ENCODE results near the gene UBE2QL1. TPM values are rescaled to one million over a fixed set of nuclear protein-coding genes. Genes with fewer than 3 reads are reported as not detected.

The UBE2QL1 gene
- total and polyA plus RNA-seq, 8 donors = 0.13 to 2.4 (median 0.63) TPM

- no peaks in the 10 kb centered on the region for H3K27me3 ChIP-seq
- no peaks in the 10 kb centered on the region for H3K36me3 ChIP-seq
- no peak for TF ChIP-seq CTCF (IDR thresholded peaks at IDR 0.05)
- ATAC-seq (no peak), DNase-seq (no peak), FAIRE-seq (no peak)
- intact Hi-C loops (cut with DNase I) = no loop called here
- H3K4me1 ChIP-seq = no peaks in the 10 kb centered on the region
- no peaks in the 10 kb centered on the region for H3K9me3 ChIP-seq
- H3K27ac ChIP-seq = no peak overlapping the region
- H3K4me3 ChIP-seq = no peak overlapping the region
These were observed 24.0 kb upstream of the UBE2QL1 start for GRCh38 chr5:6424700-6425099.

- DNase-seq (no peak), FAIRE-seq (no peak), ATAC-seq (no peak)
- 51 to 56% methylated on average over 4 of the region's 4 CpGs for WGBS, 2 donors
- intact Hi-C loops (cut with DNase I) = no loop called here
- no peak overlapping the region for H3K4me3 ChIP-seq
- H3K36me3 ChIP-seq = no peaks in the 10 kb centered on the region
- H3K27ac ChIP-seq = no peak overlapping the region
- no peak for TF ChIP-seq CTCF (IDR thresholded peaks at IDR 0.05)
- H3K4me1 ChIP-seq = no peaks in the 10 kb centered on the region
- H3K9me3 ChIP-seq = no peaks in the 10 kb centered on the region
- peaks cover 0 to 3% (median 0%) of the 10 kb centered on the region in 4 donors for H3K27me3 ChIP-seq
These were observed 21.0 kb upstream of the UBE2QL1 start for GRCh38 chr5:6427694-6428093.

- no peak overlapping the region for H3K27ac ChIP-seq
- ATAC-seq = no peak
- no peak for TF ChIP-seq CTCF (IDR thresholded peaks at IDR 0.05)
- DNase-seq = no peak
- intact Hi-C loops (cut with DNase I) = no loop called here
- H3K36me3 ChIP-seq = no peaks in the 10 kb centered on the region
- no peaks in the 10 kb centered on the region for H3K4me1 ChIP-seq
- peaks cover 0 to 18% (median 2%) of the 10 kb centered on the region in 4 donors for H3K27me3 ChIP-seq
- 61 to 75% methylated on average over 10 of the region's 10 CpGs for WGBS, 2 donors
- H3K9me3 ChIP-seq = no peaks in the 10 kb centered on the region
- no peak overlapping the region for H3K4me3 ChIP-seq
- FAIRE-seq = no peak
These were observed 18.1 kb upstream of the UBE2QL1 start for GRCh38 chr5:6430418-6431028.

GRCh38 chr5:6431214-6432195, 17.2 kb upstream of the UBE2QL1 start:
- DNase-seq (no peak), ATAC-seq (no peak), FAIRE-seq (no peak)
- no peaks in the 10 kb centered on the region for H3K9me3 ChIP-seq
- H3K36me3 ChIP-seq = no peaks in the 10 kb centered on the region
- no peak for TF ChIP-seq CTCF (IDR thresholded peaks at IDR 0.05)
- H3K4me1 ChIP-seq = no peaks in the 10 kb centered on the region
- intact Hi-C loops (cut with DNase I) = no loop called here
- no peak overlapping the region for H3K27ac ChIP-seq
- 60 to 68% methylated on average over 6 of the region's 6 CpGs for WGBS, 2 donors
- H3K27me3 ChIP-seq = peaks cover 0 to 18% (median 2%) of the 10 kb centered on the region in 4 donors
- H3K4me3 ChIP-seq = no peak overlapping the region

All from pancreas (tissue), 10 donors.